ENCODE measurements around the gene CLCN7. TPM values are rescaled to one million over a fixed set of nuclear protein-coding genes. Genes with fewer than 3 reads are reported as not detected.
A peak's percentile ranks its signal among the peaks of the same experiment; 100 is the strongest.

The CLCN7 gene
- total RNA-seq, 1 donor from 2014 or later = 99.1 TPM

DNA sequence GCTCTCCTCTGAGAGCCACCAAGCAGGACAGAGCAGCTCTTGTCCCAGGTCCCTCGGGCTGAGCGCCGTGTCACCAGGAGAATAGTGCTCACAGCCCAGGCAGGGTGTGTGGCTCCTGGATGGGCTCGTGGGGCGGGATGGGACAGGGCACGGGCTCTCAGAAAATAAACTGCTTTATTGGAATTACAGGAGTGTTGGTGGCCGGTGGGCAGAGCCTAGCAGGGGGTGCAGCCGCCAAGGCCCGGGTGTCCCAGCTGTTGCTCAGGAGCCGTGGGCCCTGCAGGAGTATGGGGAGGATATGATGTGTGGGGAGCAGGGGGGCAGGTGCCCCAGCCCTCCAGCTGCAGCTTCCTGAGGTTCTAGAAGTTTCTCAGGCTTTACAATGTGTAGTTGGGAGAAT lies 35.4 kb upstream of the CLCN7 start:
- TF ChIP-seq CTCF (IDR thresholded peaks at IDR 0.05; ENCODE audit: unreplicated experiment) = no peak
- Mint-ChIP-seq H3K4me1 (ENCODE audit: unreplicated experiment) (no peaks in the 10 kb centered on the region), H3K27ac (ENCODE audit: unreplicated experiment) (no peak overlapping the region), H3K9me3 (ENCODE audit: unreplicated experiment) (no peaks in the 10 kb centered on the region), H3K36me3 (ENCODE audit: low read depth, unreplicated experiment) (peaks cover 28% of the 10 kb centered on the region), H3K4me3 (ENCODE audit: unreplicated experiment) (no peak overlapping the region), H3K27me3 (ENCODE audit: unreplicated experiment) (peaks cover 12% of the 10 kb centered on the region)
- no peak for DNase-seq (ENCODE audit: low spot score)

DNA sequence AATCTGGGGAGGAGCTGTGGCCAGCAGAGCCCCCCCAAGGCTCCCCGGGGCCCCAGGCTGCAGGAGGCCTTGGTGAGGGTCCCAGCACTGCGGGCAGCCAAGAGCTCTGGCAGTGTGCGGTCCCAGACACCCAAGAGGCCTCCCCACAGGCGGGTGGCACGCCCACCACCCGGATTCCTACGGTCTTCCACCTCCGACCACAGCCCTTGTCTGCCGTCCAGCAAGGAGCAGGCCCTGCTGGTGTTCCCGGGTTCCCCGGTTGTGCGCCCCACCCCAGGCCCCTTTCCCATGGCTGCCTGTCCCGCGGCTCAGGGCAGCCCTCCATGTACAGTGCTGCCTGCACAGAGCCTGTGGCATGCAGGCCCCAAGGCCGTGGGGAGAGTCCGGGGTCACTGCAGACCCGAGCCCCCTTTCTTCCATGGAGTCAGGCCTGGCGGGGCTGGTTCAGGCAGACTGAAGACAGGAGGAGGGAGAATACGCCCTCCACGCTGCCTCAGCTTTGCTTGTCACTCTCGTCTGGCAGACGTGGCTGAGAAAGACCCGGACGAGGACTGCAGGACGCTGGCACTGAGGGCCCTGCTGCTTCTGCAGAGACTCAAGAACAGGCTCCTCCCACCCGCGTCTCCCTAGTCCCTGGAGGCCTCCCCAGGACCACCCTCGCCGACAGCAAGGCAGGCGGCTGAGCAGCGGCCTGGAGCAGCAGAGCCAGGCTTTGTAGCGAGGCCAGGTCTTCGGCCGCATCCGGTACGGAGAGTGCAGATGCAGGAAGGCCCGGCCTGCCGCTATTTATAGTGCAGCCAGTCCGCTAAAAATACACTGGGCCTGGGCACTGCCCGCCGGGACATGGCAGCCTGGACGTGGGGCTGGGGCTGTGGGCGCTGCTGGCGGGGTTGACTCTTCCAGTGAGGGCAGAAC lies 34.7 kb upstream of the CLCN7 start:
- no peaks in the 10 kb centered on the region for H3K9me3 Mint-ChIP-seq (ENCODE audit: unreplicated experiment)
- H3K36me3 Mint-ChIP-seq (ENCODE audit: low read depth, unreplicated experiment) = peaks cover 22% of the 10 kb centered on the region
- H3K27ac Mint-ChIP-seq (ENCODE audit: unreplicated experiment) = no peak overlapping the region
- no peak for DNase-seq (ENCODE audit: low spot score)
- no peaks in the 10 kb centered on the region for H3K4me1 Mint-ChIP-seq (ENCODE audit: unreplicated experiment)
- no peak overlapping the region for H3K4me3 Mint-ChIP-seq (ENCODE audit: unreplicated experiment)
- TF ChIP-seq CTCF (IDR thresholded peaks at IDR 0.05; ENCODE audit: unreplicated experiment) = no peak
- H3K27me3 Mint-ChIP-seq (ENCODE audit: unreplicated experiment) = peaks cover 12% of the 10 kb centered on the region

DNA sequence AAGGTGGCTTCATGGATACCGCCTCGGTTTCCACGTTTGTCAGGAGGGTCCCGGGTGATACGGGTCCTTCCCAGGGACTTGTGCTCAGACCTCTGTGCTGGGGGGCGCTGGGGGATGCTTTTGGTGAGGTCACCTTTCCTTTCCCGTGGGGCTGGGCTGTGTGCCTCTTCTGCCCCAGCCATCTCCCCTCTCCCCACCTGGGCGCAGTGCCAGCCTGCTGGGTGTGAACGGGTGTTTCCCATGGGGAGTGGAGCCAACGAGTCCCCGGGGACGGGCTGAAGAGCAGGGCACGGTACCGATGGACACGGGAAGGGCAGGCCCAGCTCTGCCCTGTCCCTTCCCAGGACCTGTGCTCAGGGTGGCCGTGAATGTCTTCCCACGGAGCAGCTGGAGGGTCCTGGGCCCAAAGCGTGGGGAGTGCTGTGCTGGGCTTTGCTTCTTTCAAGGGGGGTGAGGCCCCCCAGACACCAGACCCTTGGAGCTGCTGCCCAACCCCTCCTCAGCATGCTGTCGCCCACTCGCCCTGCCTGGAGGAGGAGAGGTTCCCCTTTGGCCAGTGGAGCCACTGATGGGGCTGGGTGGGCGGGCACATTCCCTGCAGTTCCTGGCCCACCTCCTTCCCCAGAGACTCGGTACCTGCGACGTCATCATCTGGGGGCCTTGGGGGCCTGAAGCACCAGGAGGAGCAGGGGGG lies 33.8 kb upstream of the CLCN7 start:
- no peak overlapping the region for H3K4me3 Mint-ChIP-seq (ENCODE audit: unreplicated experiment)
- peaks cover 18% of the 10 kb centered on the region for H3K36me3 Mint-ChIP-seq (ENCODE audit: low read depth, unreplicated experiment)
- peaks cover 12% of the 10 kb centered on the region for H3K27me3 Mint-ChIP-seq (ENCODE audit: unreplicated experiment)
- H3K9me3 Mint-ChIP-seq (ENCODE audit: unreplicated experiment) = no peaks in the 10 kb centered on the region
- H3K27ac Mint-ChIP-seq (ENCODE audit: unreplicated experiment) = no peak overlapping the region
- H3K4me1 Mint-ChIP-seq (ENCODE audit: unreplicated experiment) = no peaks in the 10 kb centered on the region
- DNase-seq (ENCODE audit: low spot score) = no peak
- TF ChIP-seq CTCF (IDR thresholded peaks at IDR 0.05; ENCODE audit: unreplicated experiment) = no peak

DNA sequence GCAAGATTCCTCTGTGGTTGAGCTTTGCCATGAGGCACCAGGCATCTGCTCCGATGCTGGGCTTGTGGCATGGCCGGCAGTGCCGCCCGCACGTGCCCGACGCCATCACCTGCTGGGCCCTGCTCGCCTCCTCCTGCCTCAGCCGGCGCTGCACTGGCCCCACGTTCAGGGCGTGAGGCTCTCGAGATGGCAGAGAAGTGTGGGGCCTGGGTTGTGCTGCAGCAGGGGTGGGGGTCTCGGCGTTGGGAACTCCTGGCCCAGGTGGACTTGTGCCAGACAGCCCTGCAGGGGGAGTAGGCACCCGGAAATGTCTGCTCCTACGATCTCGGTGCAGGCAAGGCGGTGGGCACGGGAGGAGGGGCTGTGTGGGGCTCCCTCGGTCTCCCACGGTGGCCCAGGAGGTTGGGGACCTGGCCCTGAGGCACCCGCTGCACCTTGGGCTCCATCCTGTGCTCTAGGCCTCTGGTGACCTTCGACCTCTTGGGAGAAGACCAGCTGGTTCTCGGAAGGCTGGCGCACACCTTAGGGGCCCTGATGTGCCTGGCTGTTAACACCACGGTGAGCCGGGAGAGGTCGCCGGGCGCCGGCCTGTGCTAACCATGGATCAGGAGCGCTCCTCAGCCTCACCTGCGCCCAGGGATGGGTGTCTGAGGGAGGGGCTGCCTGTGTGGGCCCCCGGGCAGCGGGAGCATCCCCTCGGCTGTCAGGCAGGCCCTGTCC lies 31.8 kb upstream of the CLCN7 start:
- DNase-seq (ENCODE audit: low spot score) = no peak
- no peaks in the 10 kb centered on the region for H3K9me3 Mint-ChIP-seq (ENCODE audit: unreplicated experiment)
- H3K27ac Mint-ChIP-seq (ENCODE audit: unreplicated experiment) = no peak overlapping the region
- H3K36me3 Mint-ChIP-seq (ENCODE audit: low read depth, unreplicated experiment) = peaks cover 19% of the 10 kb centered on the region
- H3K4me3 Mint-ChIP-seq (ENCODE audit: unreplicated experiment) = peak overlapping the region; percentile 21
- TF ChIP-seq CTCF (IDR thresholded peaks at IDR 0.05; ENCODE audit: unreplicated experiment) = no peak
- H3K27me3 Mint-ChIP-seq (ENCODE audit: unreplicated experiment) = peaks cover 11% of the 10 kb centered on the region
- no peaks in the 10 kb centered on the region for H3K4me1 Mint-ChIP-seq (ENCODE audit: unreplicated experiment)

All from endothelial cell (in vitro differentiated cells).